Measurements from ENCODE around the gene LOC128125822.
"Not testable (repeated sequence)": the region's sequence is repeated elsewhere in the genome, so short reads cannot be mapped to it uniquely, and the experiment has no call there.

Gene LOC128125822

DNA sequence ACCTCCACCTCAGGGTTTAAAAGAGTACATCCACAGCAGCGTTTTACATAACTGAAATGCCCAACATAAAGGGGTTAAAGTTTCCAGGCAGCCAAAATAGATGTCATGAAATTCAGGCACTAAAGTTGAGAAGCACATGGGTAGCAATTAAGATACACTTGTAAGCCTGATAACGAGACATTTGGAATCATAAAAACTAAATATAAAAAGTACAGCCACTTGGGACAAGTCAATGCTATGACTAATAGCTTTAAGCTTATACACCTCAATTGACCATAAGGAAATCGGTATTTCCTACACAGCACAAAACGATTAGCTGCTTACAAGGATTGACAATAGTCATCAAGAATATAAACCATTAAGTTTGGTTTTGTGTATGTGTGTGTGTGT lies 11.8 kb downstream of the LOC128125822 start:
- 76 to 94% (median 92%) methylated on average over 4 of the region's 4 CpGs for WGBS, 5 donors
- H3K27ac ChIP-seq = no peak overlapping the region
- intact Hi-C loops (cut with DNase I; ENCODE audit: low total_unique reads) = no loop called here
- no peaks in the 10 kb centered on the region for H3K4me1 ChIP-seq
- no peaks in the 10 kb centered on the region for H3K27me3 ChIP-seq (replicated peaks in 1 of 7)
- H3K36me3 ChIP-seq = peaks cover 0 to 49% (median 21%) of the 10 kb centered on the region in 6 donors
- no peak for DNase-seq
- TF ChIP-seq POLR2A (IDR thresholded peaks at IDR 0.05) (no peak), POLR2AphosphoS5 (IDR thresholded peaks at IDR 0.05) (no peak)
- TF ChIP-seq, protein P1, sequence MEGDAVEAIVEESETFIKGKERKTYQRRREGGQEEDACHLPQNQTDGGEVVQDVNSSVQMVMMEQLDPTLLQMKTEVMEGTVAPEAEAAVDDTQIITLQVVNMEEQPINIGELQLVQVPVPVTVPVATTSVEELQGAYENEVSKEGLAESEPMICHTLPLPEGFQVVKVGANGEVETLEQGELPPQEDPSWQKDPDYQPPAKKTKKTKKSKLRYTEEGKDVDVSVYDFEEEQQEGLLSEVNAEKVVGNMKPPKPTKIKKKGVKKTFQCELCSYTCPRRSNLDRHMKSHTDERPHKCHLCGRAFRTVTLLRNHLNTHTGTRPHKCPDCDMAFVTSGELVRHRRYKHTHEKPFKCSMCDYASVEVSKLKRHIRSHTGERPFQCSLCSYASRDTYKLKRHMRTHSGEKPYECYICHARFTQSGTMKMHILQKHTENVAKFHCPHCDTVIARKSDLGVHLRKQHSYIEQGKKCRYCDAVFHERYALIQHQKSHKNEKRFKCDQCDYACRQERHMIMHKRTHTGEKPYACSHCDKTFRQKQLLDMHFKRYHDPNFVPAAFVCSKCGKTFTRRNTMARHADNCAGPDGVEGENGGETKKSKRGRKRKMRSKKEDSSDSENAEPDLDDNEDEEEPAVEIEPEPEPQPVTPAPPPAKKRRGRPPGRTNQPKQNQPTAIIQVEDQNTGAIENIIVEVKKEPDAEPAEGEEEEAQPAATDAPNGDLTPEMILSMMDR (IDR thresholded peaks at IDR 0.05 in 8 of 11, conservative IDR thresholded peaks at IDR 0.05 in 3 of 11) = no peak
- no peak overlapping the region for H3K4me3 ChIP-seq
- H3K9me3 ChIP-seq = no peaks in the 10 kb centered on the region

DNA sequence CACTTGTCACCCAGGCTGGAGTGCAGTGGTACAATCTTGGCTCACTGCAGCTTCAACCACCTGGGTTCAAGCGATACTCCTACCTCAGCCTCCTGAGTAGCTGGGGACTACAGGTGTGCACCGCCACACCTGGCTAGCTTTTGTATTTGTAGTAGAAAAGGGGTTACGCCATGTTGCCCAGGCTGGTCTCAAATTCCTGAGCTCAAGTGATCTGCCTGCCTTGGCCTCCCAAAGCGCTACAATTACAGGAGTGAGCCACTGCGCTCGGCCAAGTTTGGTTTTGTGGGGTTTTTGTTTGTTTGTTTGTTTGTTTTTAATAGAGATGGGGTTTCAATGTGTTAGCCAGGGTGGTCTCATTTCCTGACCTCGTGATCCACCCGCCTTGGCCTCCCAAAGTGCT lies 12.3 kb downstream of the LOC128125822 start:
- TF ChIP-seq, protein P1 (IDR thresholded peaks at IDR 0.05 in 8 of 11, conservative IDR thresholded peaks at IDR 0.05 in 3 of 11) = no peak
- TF ChIP-seq POLR2A (IDR thresholded peaks at IDR 0.05) (no peak), POLR2AphosphoS5 (IDR thresholded peaks at IDR 0.05) (no peak)
- WGBS, 5 donors = 92 to 98% (median 97%) methylated on average over 8 of the region's 8 CpGs
- no peaks in the 10 kb centered on the region for H3K4me1 ChIP-seq
- no peak overlapping the region for H3K27ac ChIP-seq
- H3K4me3 ChIP-seq = no peak overlapping the region
- H3K9me3 ChIP-seq = no peaks in the 10 kb centered on the region
- H3K36me3 ChIP-seq = peaks cover 0 to 45% (median 16%) of the 10 kb centered on the region in 6 donors
- H3K27me3 ChIP-seq (replicated peaks in 1 of 7) = no peaks in the 10 kb centered on the region
- no peak for DNase-seq
- intact Hi-C loops (cut with DNase I; ENCODE audit: low total_unique reads) = no loop called here

DNA sequence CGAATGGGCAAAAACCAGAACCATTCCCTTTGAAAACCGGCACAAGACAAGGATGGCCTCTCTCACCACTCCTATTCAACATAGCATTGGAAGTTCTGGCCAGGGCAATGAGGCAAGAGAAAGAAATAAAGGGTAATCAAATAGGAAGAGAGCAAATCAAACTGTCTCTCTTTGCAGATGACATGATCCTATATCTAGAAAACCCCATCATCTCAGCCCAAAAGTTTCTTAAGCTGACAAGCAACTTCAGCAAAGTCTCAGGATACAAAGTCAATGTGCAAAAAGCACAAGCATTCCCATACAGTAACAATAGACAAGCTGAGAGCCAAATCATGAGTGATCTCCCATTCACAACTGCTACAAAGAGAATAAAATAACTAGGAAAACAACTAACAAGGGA lies 13.4 kb downstream of the LOC128125822 start:
- WGBS, 5 donors = 88 to 97% (median 95%) methylated on average over 2 of the region's 2 CpGs
- H3K9me3 ChIP-seq; intact Hi-C loops (cut with DNase I; ENCODE audit: low total_unique reads); H3K27ac ChIP-seq; DNase-seq; H3K27me3 ChIP-seq (replicated peaks in 1 of 7); H3K4me1 ChIP-seq; H3K4me3 ChIP-seq: not testable (repeated sequence)
- H3K36me3 ChIP-seq = peaks cover 0 to 34% (median 5%) of the 10 kb centered on the region in 6 donors

DNA sequence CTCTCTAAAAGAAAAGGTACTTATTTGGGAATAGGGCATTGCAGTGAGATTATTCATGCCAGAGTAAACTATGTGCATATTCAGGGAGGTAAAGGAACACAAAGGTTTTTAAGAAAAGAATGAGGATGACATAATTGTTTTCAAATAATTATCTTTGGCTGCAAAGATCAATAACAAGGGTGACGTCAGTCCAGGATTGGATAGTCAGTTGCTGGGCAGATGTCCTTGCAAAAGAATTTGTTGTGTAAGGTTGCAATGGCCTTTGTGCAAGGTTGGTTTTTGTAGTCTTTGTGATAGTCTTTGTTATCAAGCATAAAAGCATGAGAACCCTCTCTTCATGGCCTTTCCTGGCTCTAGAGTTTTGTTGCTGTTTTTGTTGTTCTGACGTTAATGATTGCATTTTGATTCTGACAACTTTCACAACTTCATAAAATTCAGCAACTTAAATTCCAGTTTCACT lies 17.7 kb downstream of the LOC128125822 start:
- H3K9me3 ChIP-seq = no peaks in the 10 kb centered on the region
- H3K4me3 ChIP-seq = no peak overlapping the region
- H3K27me3 ChIP-seq (replicated peaks in 1 of 7) = no peaks in the 10 kb centered on the region
- no peak for DNase-seq
- H3K27ac ChIP-seq = no peak overlapping the region
- H3K4me1 ChIP-seq = no peaks in the 10 kb centered on the region
- 69 to 89% (median 79%) methylated on average over 2 of the region's 2 CpGs for WGBS, 5 donors
- H3K36me3 ChIP-seq = no peaks in the 10 kb centered on the region
- intact Hi-C loops (cut with DNase I; ENCODE audit: low total_unique reads) = no loop called here
- TF ChIP-seq, protein P1 (IDR thresholded peaks at IDR 0.05 in 8 of 11, conservative IDR thresholded peaks at IDR 0.05 in 3 of 11) = no peak
- TF ChIP-seq POLR2AphosphoS5 (IDR thresholded peaks at IDR 0.05) (no peak), POLR2A (IDR thresholded peaks at IDR 0.05) (no peak)

DNA sequence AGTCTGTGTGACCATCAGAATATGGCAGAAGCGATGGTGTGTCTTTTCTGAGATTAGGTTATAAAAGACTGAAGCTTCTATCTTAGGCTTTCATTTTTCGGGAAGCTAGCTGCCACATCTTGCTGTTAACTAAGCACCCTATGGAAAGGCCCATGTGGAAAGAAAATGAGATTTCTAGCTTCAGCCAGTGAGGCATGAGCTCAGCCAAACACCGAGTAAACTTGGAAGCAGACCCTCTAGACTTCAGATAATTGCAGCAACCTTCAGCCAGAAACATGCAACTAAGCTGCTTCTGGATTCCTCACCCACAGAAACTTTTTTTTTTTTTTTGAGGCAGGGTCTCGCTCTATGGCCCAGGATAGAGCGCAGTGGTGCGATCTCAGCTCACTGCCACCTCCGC lies 20.6 kb downstream of the LOC128125822 start:
- Histone ChIP-seq H3K4me3 (no peak overlapping the region), H3K36me3 (no peaks in the 10 kb centered on the region), H3K4me1 (peaks cover 0 to 3% (median 2%) of the 10 kb centered on the region in 6 donors), H3K27ac (no peak overlapping the region), H3K9me3 (no peaks in the 10 kb centered on the region), H3K27me3 (replicated peaks in 1 of 7) (no peaks in the 10 kb centered on the region)
- 88 to 98% (median 93%) methylated on average over 7 of the region's 7 CpGs for WGBS, 5 donors
- TF ChIP-seq POLR2A (IDR thresholded peaks at IDR 0.05) = no peak
- no peak for TF ChIP-seq POLR2AphosphoS5 (IDR thresholded peaks at IDR 0.05)
- TF ChIP-seq, protein P1 (IDR thresholded peaks at IDR 0.05 in 8 of 11, conservative IDR thresholded peaks at IDR 0.05 in 3 of 11) = no peak
- intact Hi-C loops (cut with DNase I; ENCODE audit: low total_unique reads) = no loop called here
- no peak for DNase-seq

Measured in spleen (tissue), 11 donors.